HepG2 (cell line): ENCODE results near the gene RNF38. TPM values are rescaled to one million over a fixed set of nuclear protein-coding genes. Genes with fewer than 3 reads are reported as not detected.
A peak's percentile ranks its signal among the peaks of the same experiment; 100 is the strongest.

Experiments used
- CAMTA2 ChIP-seq: sonication (generic); formaldehyde crosslinking; IDR thresholded peaks from 2 replicates; pipeline ENCODE4 v1.4.0; 2020; ENCODE audit warnings: mild to moderate bottlenecking, missing genetic modification reagents, borderline replicate concordance
- DR1 ChIP-seq: sonication (generic); formaldehyde crosslinking; IDR thresholded peaks from 2 replicates; pipeline ENCODE4 v1.8.0; 2021; ENCODE audit warnings: mild to moderate bottlenecking, missing genetic modification reagents, inconsistent platforms
- HIVEP1 ChIP-seq: sonication (generic); formaldehyde crosslinking; IDR thresholded peaks from 2 replicates; pipeline ENCODE4 v1.4.0; 2020; ENCODE audit warnings: mild to moderate bottlenecking, missing genetic modification reagents
- HOXD1 ChIP-seq: sonication (generic); formaldehyde crosslinking; IDR thresholded peaks from 2 replicates; pipeline ENCODE4 v1.5.0; 2020; ENCODE audit warnings: missing genetic modification reagents
- KDM4B ChIP-seq: sonication (generic); formaldehyde crosslinking; IDR thresholded peaks from 2 replicates; pipeline ENCODE4 v1.4.0; 2020; ENCODE audit warnings: missing genetic modification reagents
- MTA3 ChIP-seq: sonication (generic); formaldehyde crosslinking; IDR thresholded peaks from 2 replicates; pipeline ENCODE4 v1.4.0; 2020; ENCODE audit warnings: missing genetic modification reagents
- NFE2L2 ChIP-seq: fragments of 150-350 bp; IDR thresholded peaks from 2 replicates; pipeline ENCODE4 v1.6.1; 2014; ENCODE audit warnings: low read length
- PAWR ChIP-seq: sonication (generic); formaldehyde crosslinking; IDR thresholded peaks from 2 replicates; pipeline ENCODE4 v1.4.0; 2020; ENCODE audit warnings: missing genetic modification reagents, mild to moderate bottlenecking, borderline replicate concordance
- POLR2G ChIP-seq: fragments of 200-400 bp; formaldehyde crosslinking; IDR thresholded peaks from 2 replicates; pipeline ENCODE4 v1.6.1; 2018; ENCODE audit warnings: mild to moderate bottlenecking, low read depth, low read length, moderate library complexity
- SOX5 ChIP-seq: IDR thresholded peaks from 2 replicates; pipeline ENCODE4 v1.6.1; 2016; ENCODE audit warnings: borderline replicate concordance
- SP5 ChIP-seq: IDR thresholded peaks from 2 replicates; pipeline ENCODE4 v1.6.1; 2016; ENCODE audit warnings: low read depth, borderline replicate concordance
- SRY ChIP-seq: sonication (generic); formaldehyde crosslinking; IDR thresholded peaks from 2 replicates; pipeline ENCODE4 v1.8.0; 2022; ENCODE audit warnings: mild to moderate bottlenecking, missing genetic modification reagents
- TARDBP ChIP-seq: sonication (generic); formaldehyde crosslinking; IDR thresholded peaks from 2 replicates; pipeline ENCODE4 v1.8.0; 2022; ENCODE audit warnings: mild to moderate bottlenecking, missing genetic modification reagents
- TGIF2 ChIP-seq: IDR thresholded peaks from 2 replicates; pipeline ENCODE4 v1.6.1; 2016; ENCODE audit warnings: control low read depth, missing compliant biosample characterization
- YY1 ChIP-seq: IDR thresholded peaks from 2 replicates; pipeline ENCODE4 v1.6.1; 2011; ENCODE audit warnings: low read length, low read depth, moderate library complexity, mild to moderate bottlenecking; ENCODE audit not compliant: insufficient read depth, insufficient replicate concordance
- ZBTB21 ChIP-seq: sonication (generic); formaldehyde crosslinking; IDR thresholded peaks from 2 replicates; pipeline ENCODE4 v1.4.0; 2020; ENCODE audit warnings: missing genetic modification reagents
- ZFX ChIP-seq: sonication (generic); formaldehyde crosslinking; IDR thresholded peaks from 2 replicates; pipeline ENCODE4 v1.4.0; 2020; ENCODE audit warnings: mild to moderate bottlenecking, low read depth, missing genetic modification reagents, moderate library complexity
- ZNF121 ChIP-seq: sonication (generic); formaldehyde crosslinking; IDR thresholded peaks from 2 replicates; pipeline ENCODE4 v1.5.0; 2020; ENCODE audit warnings: mild to moderate bottlenecking, missing genetic modification reagents
- ZNF773 ChIP-seq: sonication (generic); formaldehyde crosslinking; IDR thresholded peaks from 2 replicates; pipeline ENCODE4 v1.4.0; 2020; ENCODE audit warnings: missing genetic modification reagents, borderline replicate concordance
- ZNF891 ChIP-seq: sonication (generic); formaldehyde crosslinking; IDR thresholded peaks from 2 replicates; pipeline ENCODE4 v1.5.0; 2020; ENCODE audit warnings: mild to moderate bottlenecking, missing genetic modification reagents
- ZSCAN25 ChIP-seq: sonication (generic); formaldehyde crosslinking; IDR thresholded peaks from 2 replicates; pipeline ENCODE4 v1.8.0; 2022; ENCODE audit warnings: mild to moderate bottlenecking, missing genetic modification reagents
- polyA plus RNA-seq, 8 experiments: library from polyadenylated mRNA; depleted of rRNA in 3 of 8; stranded (reverse) in 7 of 8; unstranded in 1 of 8; fragments of >200 nt; fragmentation: Illumina TruSeq in 4 of 8; extraction: Trizol in 4 of 8; gene quantifications; 2 replicates each; pipeline versions ENCODE4 v1.2.1 to v1.2.3, GENCODE V29; 2011 to 2016; ENCODE audit warnings: low read depth in 4 of 8, missing spikeins in 1 of 8, mixed read lengths in 1 of 8; ENCODE audit not compliant: insufficient read depth in 1 of 8
- total RNA-seq, 5 experiments: library from RNA; depleted of rRNA; stranded (reverse); fragments of >200 nt; fragmentation: Illumina TruSeq; extraction: Trizol; gene quantifications; 2 replicates each; pipeline ENCODE4 v1.2.3, GENCODE V29; 2016; ENCODE audit warnings: low read depth in 1 of 5
- TF ChIP-seq, protein P1 (sequence below): sonication (generic); formaldehyde crosslinking; IDR thresholded peaks from 2 replicates; pipeline ENCODE4 v1.5.1; 2020; ENCODE audit warnings: mild to moderate bottlenecking, missing genetic modification reagents, borderline replicate concordance
- TF ChIP-seq, protein P2 (sequence below): sonication (generic); formaldehyde crosslinking; IDR thresholded peaks from 2 replicates; pipeline ENCODE4 v1.4.0; 2020; ENCODE audit warnings: missing genetic modification reagents
- TF ChIP-seq, protein P3 (sequence below): sonication (generic); formaldehyde crosslinking; conservative IDR thresholded peaks from 2 replicates; pipeline ENCODE4 v1.8.0; 2022; ENCODE audit warnings: mild to moderate bottlenecking, moderate library complexity, missing genetic modification reagents

Gene RNF38
- total and polyA plus RNA-seq, 2 of the 13 experiments (the other 11 are each of a cell fraction or from before 2014, with no cell fraction given), result 9.1 to 32.1 TPM

DNA sequence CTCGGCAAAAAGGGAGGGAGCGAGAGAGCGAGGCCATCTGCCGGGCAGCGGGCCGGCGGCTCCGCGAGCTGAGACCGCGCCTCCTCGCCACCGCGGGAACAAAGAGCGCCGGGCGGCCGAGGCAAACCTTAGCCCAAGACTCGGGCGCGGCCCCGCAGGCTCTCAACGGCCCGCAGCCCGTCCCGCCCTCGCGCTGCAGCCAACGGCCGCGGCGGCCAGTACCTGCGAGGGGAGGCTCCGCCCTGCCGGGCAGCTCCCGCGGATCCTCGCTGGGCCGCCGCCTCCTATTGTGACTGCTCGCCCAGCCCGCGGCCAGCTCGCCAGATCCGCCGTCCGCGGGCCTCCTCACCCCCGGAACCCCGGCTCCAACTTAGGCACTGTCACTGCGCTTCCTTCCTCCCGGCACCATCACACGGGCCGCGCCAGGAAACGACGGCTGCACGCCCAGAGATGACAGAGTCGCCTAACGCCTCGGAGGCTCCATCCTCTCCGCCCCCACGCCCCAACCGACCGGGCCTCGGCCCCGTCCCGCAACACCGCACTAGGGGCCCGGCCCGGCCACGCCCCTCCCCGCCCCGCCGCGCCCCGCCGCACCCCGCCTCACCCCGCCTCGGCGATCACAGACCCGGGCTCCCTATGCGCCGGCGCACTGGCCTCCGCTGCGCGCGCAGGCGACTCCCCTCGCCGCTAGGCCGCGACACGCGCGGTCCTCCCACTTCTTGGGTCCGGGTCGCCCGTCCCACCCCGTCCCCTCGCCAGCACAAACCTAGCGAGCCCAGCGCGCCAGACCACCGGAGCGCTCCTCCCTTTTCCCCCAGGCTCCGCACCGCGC, 479 bp upstream of the RNF38 start (continued):
- TF ChIP-seq ZFX (peak; percentile 92), PAWR (CRISPR knock-in tag) (no peak), ZSCAN25 (CRISPR knock-in tag) (peak; percentile 95), HOXD1 (CRISPR knock-in tag) (peak; percentile 73), CAMTA2 (CRISPR knock-in tag) (0 out of 2 replicates have a peak, but pooled peaks have one; percentile 51), NFE2L2 (no peak), YY1 (peak; percentile 54), SP5 (CRISPR knock-in tag) (peak; percentile 60), ZNF773 (CRISPR knock-in tag) (peak; percentile 50; the same call in 1 of the 2 replicates), TGIF2 (peak; percentile 54), ZNF891 (CRISPR knock-in tag) (no peak), KDM4B (no peak), SRY (CRISPR knock-in tag) (peak; percentile 15; the same call in 1 of the 2 replicates), HIVEP1 (CRISPR knock-in tag) (0 out of 2 replicates have a peak, but pooled peaks have one; percentile 3), TARDBP (CRISPR knock-in tag) (peak; percentile 27), DR1 (CRISPR knock-in tag) (0 out of 2 replicates have a peak, but pooled peaks have one; percentile 48), SOX5 (CRISPR knock-in tag) (0 out of 2 replicates have a peak, but pooled peaks have one; percentile 31), ZBTB21 (CRISPR knock-in tag) (no peak), POLR2G (peak; percentile 63), MTA3 (no peak), ZNF121 (CRISPR knock-in tag) (0 out of 2 replicates have a peak, but pooled peaks have one; percentile 21)
- TF ChIP-seq, protein P1, sequence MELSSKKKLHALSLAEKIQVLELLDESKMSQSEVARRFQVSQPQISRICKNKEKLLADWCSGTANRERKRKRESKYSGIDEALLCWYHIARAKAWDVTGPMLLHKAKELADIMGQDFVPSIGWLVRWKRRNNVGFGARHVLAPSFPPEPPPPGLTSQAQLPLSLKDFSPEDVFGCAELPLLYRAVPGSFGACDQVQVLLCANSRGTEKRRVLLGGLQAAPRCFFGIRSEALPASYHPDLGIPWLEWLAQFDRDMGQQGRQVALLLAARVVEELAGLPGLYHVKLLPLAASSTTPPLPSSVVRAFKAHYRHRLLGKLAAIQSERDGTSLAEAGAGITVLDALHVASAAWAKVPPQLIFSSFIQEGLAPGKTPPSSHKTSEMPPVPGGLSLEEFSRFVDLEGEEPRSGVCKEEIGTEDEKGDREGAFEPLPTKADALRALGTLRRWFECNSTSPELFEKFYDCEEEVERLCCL, result no peak
- TF ChIP-seq, protein P2, sequence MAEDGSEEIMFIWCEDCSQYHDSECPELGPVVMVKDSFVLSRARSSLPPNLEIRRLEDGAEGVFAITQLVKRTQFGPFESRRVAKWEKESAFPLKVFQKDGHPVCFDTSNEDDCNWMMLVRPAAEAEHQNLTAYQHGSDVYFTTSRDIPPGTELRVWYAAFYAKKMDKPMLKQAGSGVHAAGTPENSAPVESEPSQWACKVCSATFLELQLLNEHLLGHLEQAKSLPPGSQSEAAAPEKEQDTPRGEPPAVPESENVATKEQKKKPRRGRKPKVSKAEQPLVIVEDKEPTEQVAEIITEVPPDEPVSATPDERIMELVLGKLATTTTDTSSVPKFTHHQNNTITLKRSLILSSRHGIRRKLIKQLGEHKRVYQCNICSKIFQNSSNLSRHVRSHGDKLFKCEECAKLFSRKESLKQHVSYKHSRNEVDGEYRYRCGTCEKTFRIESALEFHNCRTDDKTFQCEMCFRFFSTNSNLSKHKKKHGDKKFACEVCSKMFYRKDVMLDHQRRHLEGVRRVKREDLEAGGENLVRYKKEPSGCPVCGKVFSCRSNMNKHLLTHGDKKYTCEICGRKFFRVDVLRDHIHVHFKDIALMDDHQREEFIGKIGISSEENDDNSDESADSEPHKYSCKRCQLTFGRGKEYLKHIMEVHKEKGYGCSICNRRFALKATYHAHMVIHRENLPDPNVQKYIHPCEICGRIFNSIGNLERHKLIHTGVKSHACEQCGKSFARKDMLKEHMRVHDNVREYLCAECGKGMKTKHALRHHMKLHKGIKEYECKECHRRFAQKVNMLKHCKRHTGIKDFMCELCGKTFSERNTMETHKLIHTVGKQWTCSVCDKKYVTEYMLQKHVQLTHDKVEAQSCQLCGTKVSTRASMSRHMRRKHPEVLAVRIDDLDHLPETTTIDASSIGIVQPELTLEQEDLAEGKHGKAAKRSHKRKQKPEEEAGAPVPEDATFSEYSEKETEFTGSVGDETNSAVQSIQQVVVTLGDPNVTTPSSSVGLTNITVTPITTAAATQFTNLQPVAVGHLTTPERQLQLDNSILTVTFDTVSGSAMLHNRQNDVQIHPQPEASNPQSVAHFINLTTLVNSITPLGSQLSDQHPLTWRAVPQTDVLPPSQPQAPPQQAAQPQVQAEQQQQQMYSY (CRISPR knock-in tag), result peak; percentile 44; the same call in 1 of the 2 replicates
- TF ChIP-seq, protein P3, sequence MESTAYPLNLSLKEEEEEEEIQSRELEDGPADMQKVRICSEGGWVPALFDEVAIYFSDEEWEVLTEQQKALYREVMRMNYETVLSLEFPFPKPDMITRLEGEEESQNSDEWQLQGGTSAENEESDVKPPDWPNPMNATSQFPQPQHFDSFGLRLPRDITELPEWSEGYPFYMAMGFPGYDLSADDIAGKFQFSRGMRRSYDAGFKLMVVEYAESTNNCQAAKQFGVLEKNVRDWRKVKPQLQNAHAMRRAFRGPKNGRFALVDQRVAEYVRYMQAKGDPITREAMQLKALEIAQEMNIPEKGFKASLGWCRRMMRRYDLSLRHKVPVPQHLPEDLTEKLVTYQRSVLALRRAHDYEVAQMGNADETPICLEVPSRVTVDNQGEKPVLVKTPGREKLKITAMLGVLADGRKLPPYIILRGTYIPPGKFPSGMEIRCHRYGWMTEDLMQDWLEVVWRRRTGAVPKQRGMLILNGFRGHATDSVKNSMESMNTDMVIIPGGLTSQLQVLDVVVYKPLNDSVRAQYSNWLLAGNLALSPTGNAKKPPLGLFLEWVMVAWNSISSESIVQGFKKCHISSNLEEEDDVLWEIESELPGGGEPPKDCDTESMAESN (CRISPR knock-in tag), result peak; percentile 63; the same call in 1 of the 2 replicates
